HG02884 (cell line): ENCODE results near the gene NFYC.

Experiments
- ATAC-seq: cut with Tn5 transposase; IDR thresholded peaks from one replicate; pipeline ENCODE4 v1.9.1; 2021; ENCODE audit warnings: mild to moderate bottlenecking, moderate library complexity; ENCODE audit not compliant: unreplicated experiment

NFYC gene

GRCh38 chr1:40818264-40818961 is 126.9 kb downstream of the NFYC start:
- no peak for ATAC-seq

- ATAC-seq: no peak
Measured at GRCh38 chr1:40819101-40819500, 127.6 kb downstream of the NFYC start.

GRCh38 chr1:40820251-40820797 is 128.8 kb downstream of the NFYC start:
- ATAC-seq: no peak
